ENCODE data around the gene IFI6.
A peak's percentile ranks its signal among the peaks of the same experiment; 100 is the strongest.
"Not testable (repeated sequence)": the region's sequence is repeated elsewhere in the genome, so short reads cannot be mapped to it uniquely, and the experiment has no call there.

The IFI6 gene

GRCh38 chr1:27632387-27633297 lies 39.4 kb downstream of the IFI6 start:
- no peak overlapping the region for H3K27ac ChIP-seq
- DNase-seq (ENCODE audit: low read depth, low spot score), result no peak

- DNase-seq (ENCODE audit: low read depth, low spot score), result no peak
- no peak overlapping the region for H3K27ac ChIP-seq
Observed at GRCh38 chr1:27630859-27631491, 41.0 kb downstream of the IFI6 start.

GRCh38 chr1:27628712-27629111 lies 43.3 kb downstream of the IFI6 start:
- no peak for DNase-seq (ENCODE audit: low read depth, low spot score)
- no peak overlapping the region for H3K27ac ChIP-seq

- H3K27ac ChIP-seq; DNase-seq (ENCODE audit: low read depth, low spot score): not testable (repeated sequence)
Observed at GRCh38 chr1:27627733-27628132, 44.3 kb downstream of the IFI6 start.

GRCh38 chr1:27627061-27627460 lies 44.9 kb downstream of the IFI6 start:
- no peak for DNase-seq (ENCODE audit: low read depth, low spot score)
- no peak overlapping the region for H3K27ac ChIP-seq

- H3K27ac ChIP-seq, result peak overlapping the region; percentile 68
- no peak for DNase-seq (ENCODE audit: low read depth, low spot score)
Observed at GRCh38 chr1:27626031-27626935, 45.7 kb downstream of the IFI6 start.

GRCh38 chr1:27624467-27625178 lies 47.4 kb downstream of the IFI6 start:
- no peak for DNase-seq (ENCODE audit: low read depth, low spot score)

GRCh38 chr1:27623327-27624212 lies 48.4 kb downstream of the IFI6 start:
- no peak overlapping the region for H3K27ac ChIP-seq
- DNase-seq (ENCODE audit: low read depth, low spot score), result no peak

More at GRCh38 chr1:27624467-27625178, 47.4 kb downstream of the IFI6 start:
- peak overlapping the region; percentile 68 for H3K27ac ChIP-seq

GRCh38 chr1:27622828-27623227 lies 49.2 kb downstream of the IFI6 start:
- H3K27ac ChIP-seq, result no peak overlapping the region
- DNase-seq (ENCODE audit: low read depth, low spot score), result no peak

GRCh38 chr1:27621051-27621920 lies 50.7 kb downstream of the IFI6 start:
- no peak overlapping the region for H3K27ac ChIP-seq

GRCh38 chr1:27619782-27620438 lies 52.1 kb downstream of the IFI6 start:
- H3K27ac ChIP-seq; DNase-seq (ENCODE audit: low read depth, low spot score): not testable (repeated sequence)

More at GRCh38 chr1:27621051-27621920, 50.7 kb downstream of the IFI6 start:
- no peak for DNase-seq (ENCODE audit: low read depth, low spot score)

GRCh38 chr1:27618341-27619082 lies 53.5 kb downstream of the IFI6 start:
- no peak overlapping the region for H3K27ac ChIP-seq

GRCh38 chr1:27617420-27617819 lies 54.6 kb downstream of the IFI6 start:
- no peak for DNase-seq (ENCODE audit: low read depth, low spot score)
- no peak overlapping the region for H3K27ac ChIP-seq

More at GRCh38 chr1:27618341-27619082, 53.5 kb downstream of the IFI6 start:
- DNase-seq (ENCODE audit: low read depth, low spot score), result no peak

- H3K27ac ChIP-seq, result no peak overlapping the region
- no peak for DNase-seq (ENCODE audit: low read depth, low spot score)
Observed at GRCh38 chr1:27616441-27616840, 55.6 kb downstream of the IFI6 start.
